Stimulated activated CD4-positive, alpha-beta T cell treated with anti-CD3 and anti-CD28 coated beads, Interleukin-12 subunit alpha, Interleukin-12 subunit beta, amount 100 ng/mL, for 48 hours (primary cell): ENCODE results near the gene AOPEP.

Source experiments
- DNase-seq, 3 donors: peaks; one replicate each; pipeline ENCODE4 v3.0.0-alpha.2; 2020; ENCODE audit warnings: low read depth in 2 of 3, low spot score in 1 of 3

AOPEP gene

DNA sequence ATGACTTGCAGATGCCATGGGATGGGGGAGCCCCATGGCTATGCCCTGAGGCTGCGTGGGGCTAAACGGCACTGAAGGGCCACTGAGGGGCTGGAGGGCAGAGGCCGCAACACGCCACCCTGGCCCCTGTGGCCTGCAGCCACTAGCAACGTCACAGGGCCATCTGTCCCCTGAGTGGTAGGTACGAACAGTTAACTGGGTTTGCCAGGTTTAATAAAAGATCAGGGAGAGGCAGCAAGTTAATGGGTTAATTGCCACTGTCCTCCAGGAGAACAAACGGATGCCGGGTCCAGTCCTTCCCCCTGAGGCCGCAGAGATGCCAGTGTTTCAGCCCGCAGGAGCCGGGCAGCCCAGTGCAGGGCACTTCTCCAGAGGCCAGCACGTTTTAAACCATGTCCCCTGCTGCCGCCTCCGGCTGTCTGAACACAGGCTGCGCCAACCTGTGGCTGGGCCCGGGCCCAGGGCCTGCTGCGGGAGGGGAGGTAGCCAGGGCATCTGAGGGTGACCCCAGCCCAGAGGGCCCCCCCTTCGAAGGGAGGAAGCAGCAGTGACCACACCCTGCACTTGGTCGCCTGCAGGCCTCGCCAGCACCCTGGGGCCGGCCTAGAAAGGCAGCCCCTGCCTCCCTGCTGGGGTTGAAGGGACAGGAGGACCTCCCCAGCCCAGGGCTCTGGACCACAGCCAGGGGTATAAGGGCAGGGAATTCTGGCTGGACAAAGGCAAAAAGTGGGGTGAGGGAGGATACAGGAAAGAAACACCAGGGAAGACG lies 363.7 kb downstream of the AOPEP start:
- no peak for DNase-seq

DNA sequence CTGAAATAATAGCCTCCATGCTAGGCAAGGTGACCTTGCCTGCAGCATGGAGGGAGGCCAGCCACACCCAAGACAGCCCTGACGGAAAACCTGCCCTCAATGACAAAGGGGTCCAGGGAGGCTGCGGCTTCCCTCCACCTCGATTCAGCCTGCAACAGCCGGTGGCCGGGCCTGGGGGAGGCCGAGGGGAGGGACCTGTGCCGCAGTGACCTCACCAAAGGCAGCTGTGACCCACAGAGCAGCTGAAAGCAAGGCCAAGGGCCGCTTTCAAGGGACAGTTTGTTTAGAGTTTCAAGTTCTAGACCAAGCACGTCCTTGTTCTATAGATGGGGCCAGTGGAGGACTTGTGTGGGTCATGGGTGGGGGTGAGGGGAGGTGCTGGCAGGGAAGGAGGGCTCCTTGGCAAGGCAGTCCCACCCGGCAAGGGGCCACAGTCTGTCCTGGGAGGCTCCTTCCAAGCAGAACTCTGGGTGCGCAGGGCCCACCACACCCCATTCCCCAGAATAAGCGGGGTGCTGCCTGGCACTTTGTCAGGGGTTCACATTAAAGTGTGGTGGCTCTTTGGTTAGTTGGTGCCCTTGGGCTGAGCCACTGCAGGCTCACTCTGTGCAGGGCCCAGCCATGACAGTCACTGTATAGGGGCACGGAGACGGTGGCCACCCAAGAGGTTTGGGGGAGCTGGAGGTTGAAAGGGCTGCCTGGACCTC lies 364.5 kb downstream of the AOPEP start:
- no peak for DNase-seq

DNA sequence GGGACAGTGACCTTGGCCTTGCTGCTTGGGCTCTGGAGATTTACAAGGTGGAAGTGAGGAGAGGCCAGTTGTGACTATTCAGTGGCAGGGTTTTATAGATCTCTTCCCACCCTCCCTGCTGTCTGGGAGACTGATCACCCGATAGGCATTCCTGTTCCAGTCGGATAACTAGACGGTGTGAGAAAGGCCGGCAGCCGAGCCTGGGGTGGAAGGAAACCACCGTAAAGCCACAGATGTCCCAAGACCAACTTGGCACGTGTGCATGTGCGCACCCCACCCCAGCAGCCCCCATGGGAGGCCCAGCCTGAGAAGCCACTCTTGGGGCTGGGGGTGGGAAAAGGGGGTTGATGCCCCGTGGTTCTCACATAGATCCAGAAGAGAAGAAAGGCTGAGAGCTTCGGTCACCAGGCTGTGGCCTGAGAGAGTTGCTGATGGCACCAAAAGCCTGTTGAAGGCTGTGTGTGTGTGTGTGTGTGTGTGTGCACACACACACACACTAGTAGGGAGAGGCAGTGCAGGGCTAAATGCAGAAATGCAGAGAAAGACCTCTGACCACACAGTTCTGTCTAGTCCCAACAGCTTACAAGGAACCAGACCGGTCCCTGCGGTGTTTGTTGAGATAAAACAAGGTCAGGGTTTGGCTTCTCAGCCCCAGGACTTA lies 365.2 kb downstream of the AOPEP start:
- no peak for DNase-seq

DNA sequence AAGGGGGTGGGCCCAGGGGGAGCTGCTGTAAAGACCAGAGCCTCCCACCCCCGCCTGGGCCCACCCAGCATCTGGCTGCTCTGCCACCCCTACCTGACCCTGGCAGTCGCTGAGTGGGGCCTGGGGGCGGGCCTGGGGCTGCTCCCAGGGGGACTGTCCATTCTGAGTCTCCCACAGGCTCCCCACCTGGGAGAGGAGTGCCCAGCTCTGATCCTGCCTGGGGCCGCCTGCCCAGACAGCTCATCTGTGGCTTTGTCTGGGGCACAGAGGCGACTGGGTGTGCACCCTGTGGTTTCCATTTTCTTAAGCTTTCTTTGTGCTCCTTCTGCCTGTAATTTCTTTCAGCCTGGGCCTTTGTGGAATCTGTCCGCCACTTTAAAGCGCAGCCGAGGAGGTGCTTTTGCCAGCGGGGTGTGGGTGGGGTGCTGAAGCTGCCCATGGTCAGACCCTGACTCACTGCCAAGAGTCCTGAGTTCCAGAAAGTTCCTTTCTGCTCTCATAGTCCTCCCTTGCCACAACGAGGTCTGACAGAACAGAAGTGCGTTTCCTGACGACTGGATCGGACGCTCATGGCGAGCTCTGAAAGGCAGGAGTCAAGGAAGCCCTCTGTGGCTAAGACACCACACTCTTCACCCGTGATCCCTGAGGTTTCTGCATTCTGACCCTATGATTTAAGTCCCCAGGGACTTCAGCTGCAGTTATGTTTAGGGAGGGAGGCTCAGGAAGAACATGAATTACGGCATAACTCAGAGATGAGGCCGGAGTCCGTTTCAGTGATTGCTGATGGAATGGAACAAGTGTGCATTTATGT lies 366.0 kb downstream of the AOPEP start:
- no peak for DNase-seq

DNA sequence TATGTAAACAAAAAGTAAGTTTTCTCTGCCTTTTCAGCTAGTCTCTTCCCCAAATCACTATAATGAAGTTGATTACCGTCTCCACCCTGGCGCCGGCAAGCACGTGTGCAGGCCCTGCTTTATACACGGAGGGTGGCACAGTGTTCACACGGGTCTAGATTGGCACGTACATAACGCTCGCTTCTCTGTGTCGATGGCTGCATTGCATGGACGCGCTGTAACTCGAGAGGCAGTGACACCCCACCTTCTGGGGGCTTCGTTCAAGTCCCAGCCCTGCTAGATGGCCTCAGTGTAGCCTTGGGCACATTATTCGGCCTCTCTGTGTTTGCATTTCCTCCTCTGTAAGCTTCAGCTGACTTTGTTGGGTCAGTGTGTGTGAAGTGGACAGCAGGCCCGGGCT lies 367.1 kb downstream of the AOPEP start:
- DNase-seq, result no peak

DNA sequence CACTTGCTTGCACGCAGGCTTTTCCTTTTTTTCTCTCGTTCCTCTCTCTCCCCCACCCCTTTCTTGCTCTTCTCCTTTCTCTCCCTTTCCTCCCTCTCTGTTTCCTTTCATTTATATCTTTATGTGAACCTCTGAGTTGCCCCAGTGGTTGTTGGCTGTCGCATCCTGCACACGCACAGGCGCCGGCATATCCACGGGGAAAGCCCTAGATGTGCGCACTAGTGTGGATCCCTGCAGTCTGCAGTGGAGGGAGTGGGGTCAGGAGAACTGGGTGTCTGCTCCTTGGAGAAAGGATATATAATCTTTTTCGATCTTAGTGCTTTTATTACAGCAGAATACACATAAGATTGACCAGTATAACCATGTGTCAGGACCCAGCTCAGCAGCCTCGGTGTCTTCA lies 367.5 kb downstream of the AOPEP start:
- no peak for DNase-seq

DNA sequence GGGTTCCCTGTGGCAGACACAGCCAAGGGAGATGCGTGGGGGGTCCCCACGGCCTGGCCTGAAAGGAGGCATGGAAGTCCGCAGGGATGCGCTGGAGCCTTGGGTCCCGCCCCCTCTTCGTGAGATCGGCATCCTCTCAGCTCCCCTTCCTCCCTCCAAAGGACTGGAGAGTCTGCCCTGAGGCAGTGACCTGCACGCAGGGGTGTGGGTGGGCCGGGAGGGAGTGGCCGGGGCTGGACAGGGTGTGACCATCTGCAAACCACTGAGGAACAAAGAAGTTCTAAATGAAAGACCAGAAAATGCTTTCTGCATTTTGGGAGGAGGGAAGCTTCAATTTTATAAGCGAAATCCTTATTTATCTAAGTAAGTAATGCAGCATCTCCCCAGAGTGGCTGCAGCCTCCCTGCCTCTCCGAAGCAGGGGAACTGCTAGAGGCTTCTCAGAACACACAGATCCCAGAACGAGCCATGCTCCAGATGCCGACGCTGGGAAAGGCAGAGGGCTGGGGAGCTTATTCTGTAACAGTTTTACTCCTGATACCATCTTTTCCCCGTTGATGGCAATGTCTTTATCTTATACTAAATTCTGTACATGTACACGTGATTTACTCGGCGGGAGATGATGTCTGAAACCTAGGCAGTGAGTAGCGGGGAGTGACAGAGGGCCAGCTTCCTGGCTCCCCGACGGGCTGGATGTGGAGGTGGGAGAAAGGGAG lies 369.3 kb downstream of the AOPEP start:
- no peak for DNase-seq

DNA sequence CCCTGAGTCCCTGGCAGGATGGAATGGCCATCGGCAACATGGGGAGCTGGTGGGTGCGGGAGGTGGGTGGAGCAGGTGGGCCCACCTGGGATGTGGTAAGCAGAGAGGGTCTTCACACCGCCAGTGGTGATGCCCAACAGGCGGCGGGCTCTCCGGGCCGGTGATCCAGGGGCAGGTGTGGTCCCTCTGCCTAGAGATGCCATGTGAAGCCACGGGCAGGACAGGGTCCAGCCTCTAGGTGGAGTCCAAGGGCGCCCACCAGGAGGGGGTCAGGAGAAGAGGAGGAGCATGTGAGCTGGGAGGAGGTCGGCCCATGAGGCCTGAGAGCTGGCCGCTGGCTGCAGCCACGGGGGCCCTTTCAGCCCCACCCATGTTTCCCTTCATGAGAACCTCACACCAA lies 369.9 kb downstream of the AOPEP start:
- DNase-seq, result no peak

DNA sequence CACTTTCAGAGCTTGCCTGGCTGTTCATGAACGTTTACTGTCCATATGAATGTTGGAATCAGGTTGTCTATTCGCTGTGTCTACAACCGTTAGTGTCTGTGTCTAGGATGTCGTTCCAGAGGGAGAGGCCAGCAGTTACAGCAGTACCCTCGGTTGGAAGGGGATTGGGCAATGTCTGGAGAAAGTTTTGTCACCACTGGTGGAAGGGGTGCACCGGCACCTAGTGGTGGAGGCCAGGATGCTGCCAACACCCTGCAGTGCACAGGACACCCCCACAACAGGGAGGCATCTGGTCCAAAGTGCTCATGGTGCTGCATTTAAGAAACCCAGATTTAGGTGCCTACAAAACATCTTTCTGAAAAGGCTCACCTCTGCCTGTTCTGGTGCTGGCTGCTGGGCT lies 370.3 kb downstream of the AOPEP start:
- DNase-seq, result no peak

DNA sequence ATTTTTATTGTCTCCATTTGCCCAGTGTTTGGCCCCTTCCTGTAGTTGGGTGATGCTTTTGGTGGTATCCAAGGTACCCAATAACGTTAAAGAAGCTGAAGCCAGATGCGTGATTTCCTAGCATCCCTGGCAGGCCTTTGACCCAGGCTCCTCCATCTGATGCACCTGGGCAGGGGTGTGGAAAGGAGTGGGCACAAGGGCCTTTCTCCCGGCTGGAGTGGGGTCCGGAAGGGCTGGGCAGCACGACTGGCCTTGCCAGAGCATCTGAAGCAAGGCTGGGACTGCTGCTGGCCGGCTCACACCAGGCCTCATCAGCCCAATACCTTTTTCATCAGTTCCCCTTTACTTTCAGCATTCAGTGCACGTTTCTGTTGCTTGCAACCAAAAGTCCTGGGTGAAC lies 370.8 kb downstream of the AOPEP start:
- DNase-seq, result no peak

DNA sequence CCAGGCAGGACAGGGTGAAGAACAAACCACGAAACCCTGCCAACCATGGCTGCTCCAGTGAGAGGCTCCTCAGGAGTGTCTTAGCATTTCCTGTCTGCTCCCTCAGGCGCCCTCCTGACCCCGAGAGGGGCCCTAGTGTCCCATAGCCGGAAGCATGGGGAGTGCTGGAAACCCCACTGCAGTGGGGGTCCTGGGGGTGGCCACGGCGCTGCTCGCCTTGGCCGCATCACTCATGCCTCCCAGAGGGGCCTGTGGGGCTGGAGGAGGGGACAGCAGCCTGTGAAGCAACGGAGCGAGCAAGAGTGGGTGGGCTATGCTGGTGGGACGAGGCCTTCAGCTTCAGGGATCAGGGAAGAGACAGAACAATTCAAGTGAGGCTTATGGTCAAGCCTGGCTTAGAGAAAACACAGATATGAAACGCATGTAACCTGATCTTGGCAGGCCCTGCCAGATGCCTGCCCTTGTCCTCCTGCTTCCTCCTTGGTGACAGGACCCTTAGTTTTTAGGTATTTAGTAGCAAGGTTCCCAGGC lies 372.0 kb downstream of the AOPEP start:
- DNase-seq, result no peak

DNA sequence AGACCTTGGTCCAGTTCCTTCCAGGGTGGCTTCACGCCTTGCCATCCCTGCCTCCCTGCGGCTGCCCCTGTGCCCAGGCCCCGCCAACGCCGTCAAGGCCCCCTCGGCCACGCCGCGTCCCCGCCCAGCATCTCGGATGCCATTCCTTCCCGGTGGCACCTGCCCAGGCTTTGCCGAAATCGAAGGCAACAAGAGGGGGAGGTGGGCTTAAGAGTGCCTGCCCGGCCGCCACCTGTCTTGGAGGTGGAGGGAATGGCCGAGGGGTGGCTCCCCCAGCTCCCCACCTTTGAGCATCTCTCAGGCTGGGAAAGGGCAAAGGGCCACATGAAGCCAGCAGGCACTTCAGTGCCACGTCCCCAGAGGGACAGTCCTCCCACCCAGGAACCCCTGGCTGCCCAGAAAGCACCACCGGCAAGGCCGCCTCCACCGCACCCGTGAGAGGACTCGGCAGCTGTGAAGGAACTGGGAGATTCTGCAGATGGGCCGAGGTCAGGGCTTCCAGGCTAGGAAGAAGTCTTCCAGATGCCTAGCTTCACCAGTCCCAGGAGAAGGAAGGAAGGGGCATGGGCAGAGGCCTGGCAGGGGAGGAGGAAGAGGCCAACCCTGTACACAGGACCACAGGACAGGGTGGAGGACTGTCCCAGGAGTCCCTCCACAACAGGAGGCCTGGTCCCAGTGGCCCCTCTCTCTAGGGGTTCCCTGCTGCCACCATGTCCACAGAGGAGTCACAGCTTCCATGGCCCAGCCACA lies 373.0 kb downstream of the AOPEP start:
- DNase-seq, result no peak

DNA sequence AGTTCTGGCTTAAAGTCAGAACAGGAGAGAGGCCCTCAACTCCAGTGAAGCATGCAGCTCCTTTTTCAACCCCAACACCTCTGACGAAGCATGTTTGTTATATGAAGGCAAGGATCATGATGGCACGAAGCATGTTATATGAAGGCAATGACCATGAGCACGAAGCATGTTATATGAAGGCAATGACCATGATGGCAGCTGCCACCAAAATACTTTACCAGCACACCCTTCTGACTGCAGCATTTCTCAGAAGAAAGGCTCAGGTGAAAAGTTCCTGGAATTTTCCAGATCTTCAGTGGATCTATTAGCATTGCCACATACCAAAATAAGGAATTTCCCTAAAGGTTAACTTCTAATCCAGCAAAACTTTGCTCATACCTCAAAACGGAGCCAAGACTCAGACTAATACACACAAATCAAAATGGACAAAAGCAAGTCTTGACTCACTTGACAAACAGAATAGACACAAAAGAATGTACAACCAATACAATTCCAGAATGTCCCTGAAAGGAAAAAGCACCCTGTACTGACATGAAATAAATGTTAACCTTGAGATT lies 373.6 kb downstream of the AOPEP start:
- DNase-seq, result no peak

DNA sequence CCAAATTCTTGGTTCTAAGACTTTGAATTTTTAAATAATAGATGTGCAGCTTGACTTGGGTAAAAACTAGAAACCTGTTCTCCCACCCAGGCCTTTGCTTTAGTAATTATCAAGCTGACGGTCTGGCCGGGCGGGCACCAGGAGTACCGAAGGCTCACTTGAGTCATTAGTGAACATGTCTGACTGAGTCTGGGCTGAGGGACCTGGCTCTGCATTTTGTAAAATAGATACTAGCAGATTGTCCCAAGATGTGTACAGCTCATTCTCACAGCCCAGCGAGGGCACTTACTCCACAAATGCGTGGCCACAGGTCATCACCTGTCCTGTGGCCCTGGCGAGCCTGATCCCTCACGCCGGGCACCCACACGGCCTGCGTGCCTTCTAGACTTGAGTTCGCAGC lies 374.8 kb downstream of the AOPEP start:
- DNase-seq, result no peak

DNA sequence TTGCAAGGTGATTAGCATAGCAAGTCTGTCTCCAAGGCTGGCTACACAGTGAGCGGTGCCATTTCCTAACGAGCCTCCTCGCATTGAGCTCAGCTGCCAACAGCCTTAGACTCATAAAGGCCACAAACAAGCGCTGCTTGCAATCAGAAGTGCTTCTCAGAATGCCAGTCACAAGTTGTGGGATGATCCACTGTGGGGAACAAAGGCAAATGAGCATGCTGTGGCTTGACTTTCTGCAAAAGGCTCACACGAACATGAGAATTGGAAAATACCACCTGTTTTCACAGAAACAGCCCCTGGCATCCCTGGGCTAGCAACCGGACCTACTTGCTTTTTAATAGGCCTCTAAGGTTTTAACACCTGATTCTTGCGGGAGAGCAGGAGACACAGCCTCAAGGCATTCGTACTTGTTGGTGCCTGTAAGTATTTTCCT lies 375.5 kb downstream of the AOPEP start:
- no peak for DNase-seq

DNA sequence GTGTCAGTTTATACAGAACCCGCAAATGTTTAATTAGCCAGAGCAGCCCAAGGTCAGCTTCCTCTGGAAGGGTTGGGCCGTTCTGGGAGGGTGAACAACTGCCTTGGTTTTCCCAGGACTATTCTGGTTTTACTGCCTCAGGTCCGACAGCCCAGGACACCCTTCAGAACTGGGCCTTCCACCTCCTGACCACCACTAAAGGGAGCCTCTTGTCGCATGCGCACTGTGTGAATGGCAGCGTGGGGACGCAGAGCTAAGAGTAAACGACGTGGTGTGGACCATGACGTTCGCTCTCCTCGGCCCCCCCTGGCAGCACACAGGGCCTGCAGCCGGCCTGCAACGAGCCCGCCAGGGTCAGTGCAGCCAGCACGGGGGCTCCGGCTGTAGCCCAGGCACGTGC lies 376.1 kb downstream of the AOPEP start:
- no peak for DNase-seq

DNA sequence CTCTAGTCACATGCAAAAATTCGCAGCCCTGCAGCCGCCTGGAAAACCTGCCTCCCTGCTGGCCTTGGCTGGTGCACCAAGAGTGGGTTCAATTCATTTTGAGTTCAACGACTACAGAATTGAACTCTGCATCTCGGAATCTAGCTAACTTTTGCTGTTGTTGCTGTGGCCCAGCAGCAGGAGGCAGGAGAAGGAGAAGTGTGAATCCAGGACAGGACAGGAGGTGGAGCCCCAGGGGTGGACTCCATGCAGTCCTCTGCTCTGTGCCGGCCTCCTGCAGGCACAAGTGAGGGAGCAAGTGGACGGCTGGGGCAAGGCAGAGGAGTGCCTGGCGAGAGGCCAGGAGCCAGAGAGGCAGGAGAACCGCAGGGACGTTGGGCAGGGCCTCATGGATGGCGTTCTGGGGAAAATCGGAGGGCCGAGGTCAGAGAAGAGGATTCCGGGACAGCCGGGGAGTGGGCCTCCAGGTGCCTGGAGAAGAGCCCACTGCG lies 376.8 kb downstream of the AOPEP start:
- no peak for DNase-seq

DNA sequence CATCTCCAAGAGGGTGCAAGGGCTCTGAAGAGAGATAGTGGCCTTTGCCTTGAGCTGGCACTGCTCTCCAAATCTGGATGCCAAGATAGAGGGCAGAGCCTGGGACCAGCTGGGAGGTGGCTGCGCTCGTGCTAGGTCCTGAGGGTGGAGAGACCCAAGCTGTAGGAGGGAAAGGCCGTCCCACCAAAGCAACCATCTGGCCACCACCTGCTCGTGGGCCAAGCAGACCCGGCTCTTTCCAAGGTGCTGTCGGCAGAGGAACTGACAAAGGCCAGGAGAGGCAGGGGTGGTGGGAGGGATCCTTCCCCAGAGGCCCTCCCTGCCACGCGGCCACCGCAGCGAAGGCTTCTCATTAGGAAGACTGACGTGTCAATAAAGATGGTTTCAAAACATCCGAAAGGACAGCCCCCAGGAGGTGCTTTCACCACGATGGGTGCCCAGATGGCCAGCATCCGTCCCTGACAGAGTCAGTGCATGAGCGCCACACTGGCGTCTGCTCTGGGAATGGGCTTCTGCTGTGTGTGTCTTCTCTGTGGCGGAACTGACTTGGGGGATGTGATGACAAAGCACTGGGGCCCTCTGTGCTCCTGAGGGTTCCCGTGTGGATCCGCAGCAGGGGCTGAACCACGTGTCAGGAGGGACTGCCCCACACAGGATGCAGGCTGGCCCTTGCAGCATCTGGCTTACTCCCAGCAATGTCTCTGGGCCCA lies 377.5 kb downstream of the AOPEP start:
- no peak for DNase-seq

DNA sequence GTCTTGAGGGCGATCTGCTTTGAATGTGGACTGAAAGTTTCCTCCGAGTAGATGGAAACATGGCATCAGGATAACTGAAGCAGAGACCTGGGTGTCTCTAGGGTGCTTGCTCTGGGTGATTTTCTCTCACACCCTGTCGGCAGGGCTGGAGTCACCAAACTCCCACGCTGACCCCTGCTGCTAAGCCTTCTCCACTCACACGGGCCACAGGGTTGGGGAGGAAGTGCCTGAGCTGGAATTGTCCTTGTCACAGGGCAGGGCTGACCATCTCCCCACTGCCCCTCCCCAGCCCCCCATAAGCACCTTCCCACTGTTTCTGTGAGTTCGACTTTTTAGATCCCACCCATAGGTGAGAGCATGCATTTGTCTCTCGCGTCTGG lies 378.1 kb downstream of the AOPEP start:
- DNase-seq, result no peak
